ENCODE measurements around the gene ZDHHC14. TPM values are rescaled to one million over a fixed set of nuclear protein-coding genes. Genes with fewer than 3 reads are reported as not detected.

ZDHHC14 gene
- total and polyA plus RNA-seq, 2 of the 8 experiments (the other 6 are each of a cell fraction or from before 2014, with no cell fraction given), result 2.9 to 5.3 TPM

DNA sequence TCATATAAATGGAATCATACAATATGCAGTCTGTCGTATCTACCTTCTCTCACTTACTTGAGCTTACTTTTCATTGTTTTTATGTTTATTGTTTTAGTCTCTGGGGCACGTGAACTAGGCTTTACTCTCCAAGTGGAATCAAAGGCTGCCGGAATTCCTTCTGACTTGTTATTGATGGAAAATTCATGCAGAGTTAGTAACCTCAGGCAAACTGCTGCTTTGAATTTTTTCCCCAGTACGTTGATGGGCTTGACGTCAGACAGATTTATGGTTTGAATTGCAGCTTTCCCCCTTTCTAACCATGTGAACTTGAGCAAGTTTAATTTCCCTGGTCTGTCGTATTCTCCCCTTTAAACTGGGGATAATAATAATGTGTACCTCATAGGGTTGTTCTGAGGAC lies 68.6 kb downstream of the ZDHHC14 start:
- Histone ChIP-seq H2BK5ac (ENCODE audit: low read depth, low read length) (no peak overlapping the region), H3K4ac (replicated peaks; ENCODE audit: insufficient read length, low read depth, low read length) (no peak overlapping the region), H3K56ac (replicated peaks; ENCODE audit: insufficient read length, low read depth, low read length) (no peak overlapping the region), H3K23ac (ENCODE audit: insufficient read length) (no peak overlapping the region), H3K79me2 (ENCODE audit: control insufficient read depth in 1 of 2, insufficient read depth in 2 of 2, low read length in 2 of 2) (no peaks in the 10 kb centered on the region), H3K9ac (replicated peaks in 1 of 4; ENCODE audit: extremely low read depth in 1 of 4, low read depth in 3 of 4, low read length in 3 of 4) (no peak overlapping the region), H3K36me3 (ENCODE audit: control insufficient read depth in 2 of 4, insufficient read depth in 4 of 4, low read length in 3 of 4) (no peaks in the 10 kb centered on the region), H2BK20ac (ENCODE audit: low read length) (no peak overlapping the region), H3K27me3 (replicated peaks in 1 of 4; ENCODE audit: control insufficient read depth in 3 of 4, extremely low read depth in 1 of 4, insufficient read depth in 3 of 4, low read length in 3 of 4) (no peaks in the 10 kb centered on the region), H3K4me1 (replicated peaks in 1 of 4; ENCODE audit: control insufficient read depth in 3 of 4, insufficient read depth in 4 of 4, low read length in 3 of 4) (no peaks in the 10 kb centered on the region; a peak in 1 of 7 replicates), H3K18ac (ENCODE audit: extremely low read depth, low read length) (no peak overlapping the region), H3K9me3 (ENCODE audit: insufficient read depth in 2 of 2, low read depth in 1 of 2, low read length in 1 of 2) (no peaks in the 10 kb centered on the region), H4K20me1 (replicated peaks in 1 of 2; ENCODE audit: control insufficient read depth in 1 of 2, insufficient read depth in 2 of 2, low read length in 2 of 2) (no peaks in the 10 kb centered on the region), H4K5ac (ENCODE audit: insufficient read length, low read depth, low read length) (no peak overlapping the region), H2AFZ (ENCODE audit: low read length) (no peak overlapping the region), H2BK120ac (replicated peaks; ENCODE audit: low read depth, low read length) (no peak overlapping the region), H3K4me3 (ENCODE audit: extremely low read depth in 1 of 4, insufficient read depth in 2 of 4, low read depth in 3 of 4, low read length in 4 of 4) (no peak overlapping the region), H3K4me2 (ENCODE audit: insufficient read depth in 1 of 2, low read depth in 2 of 2, low read length in 2 of 2) (no peak overlapping the region), H3K14ac (ENCODE audit: insufficient read length) (no peak overlapping the region), H3K79me1 (ENCODE audit: low read depth, low read length) (no peaks in the 10 kb centered on the region), H4K8ac (ENCODE audit: extremely low read depth, insufficient read depth, low read length) (no peak overlapping the region), H2BK15ac (ENCODE audit: low read length) (no peak overlapping the region), H2AK5ac (ENCODE audit: low read depth, low read length) (no peak overlapping the region), H4K91ac (replicated peaks; ENCODE audit: insufficient read length, low read length) (no peak overlapping the region), H3K27ac (ENCODE audit: low read depth, low read length) (no peak overlapping the region), H2BK12ac (ENCODE audit: low read depth, low read length) (no peak overlapping the region), H3K23me2 (ENCODE audit: low read depth, low read length) (peaks cover 2% of the 10 kb centered on the region; the same call in 1 of the 2 replicates)
- ChIA-PET CTCF (ENCODE audit: partially characterized antibody) (interaction anchor here (1.3 kb wide), 1 partner anchor 10 kb away, joined by 3 read pairs; no protein-coding TSS in a partner anchor), POLR2A (ENCODE audit: partially characterized antibody) (no interaction called here)
- TF ChIP-seq NANOG (IDR thresholded peaks at IDR 0.05; ENCODE audit: insufficient read depth, low read depth, low read length, poor library complexity, severe bottlenecking) (no peak), SRF (IDR thresholded peaks at IDR 0.05; ENCODE audit: low read depth, low read length) (no peak), TBP (IDR thresholded peaks at IDR 0.05; ENCODE audit: low read depth, low read length) (no peak), RNF2 (IDR thresholded peaks at IDR 0.05; ENCODE audit: borderline replicate concordance, low read depth, low read length, missing control alignments, poor library complexity, severe bottlenecking) (no peak), RAD21 (IDR thresholded peaks at IDR 0.05 in 1 of 2, conservative IDR thresholded peaks at IDR 0.05 in 1 of 2; ENCODE audit: low read depth in 2 of 2, low read length in 2 of 2) (no peak)
- TF ChIP-seq, protein P1, sequence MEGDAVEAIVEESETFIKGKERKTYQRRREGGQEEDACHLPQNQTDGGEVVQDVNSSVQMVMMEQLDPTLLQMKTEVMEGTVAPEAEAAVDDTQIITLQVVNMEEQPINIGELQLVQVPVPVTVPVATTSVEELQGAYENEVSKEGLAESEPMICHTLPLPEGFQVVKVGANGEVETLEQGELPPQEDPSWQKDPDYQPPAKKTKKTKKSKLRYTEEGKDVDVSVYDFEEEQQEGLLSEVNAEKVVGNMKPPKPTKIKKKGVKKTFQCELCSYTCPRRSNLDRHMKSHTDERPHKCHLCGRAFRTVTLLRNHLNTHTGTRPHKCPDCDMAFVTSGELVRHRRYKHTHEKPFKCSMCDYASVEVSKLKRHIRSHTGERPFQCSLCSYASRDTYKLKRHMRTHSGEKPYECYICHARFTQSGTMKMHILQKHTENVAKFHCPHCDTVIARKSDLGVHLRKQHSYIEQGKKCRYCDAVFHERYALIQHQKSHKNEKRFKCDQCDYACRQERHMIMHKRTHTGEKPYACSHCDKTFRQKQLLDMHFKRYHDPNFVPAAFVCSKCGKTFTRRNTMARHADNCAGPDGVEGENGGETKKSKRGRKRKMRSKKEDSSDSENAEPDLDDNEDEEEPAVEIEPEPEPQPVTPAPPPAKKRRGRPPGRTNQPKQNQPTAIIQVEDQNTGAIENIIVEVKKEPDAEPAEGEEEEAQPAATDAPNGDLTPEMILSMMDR (IDR thresholded peaks at IDR 0.05; ENCODE audit: control extremely low read depth in 1 of 3, insufficient read depth in 1 of 3, low read depth in 1 of 3, low read length in 3 of 3), result no peak
- DNase-seq (ENCODE audit: low read depth in 1 of 2, low spot score in 2 of 2) (no peak), FAIRE-seq (no peak)
- WGBS, 2 experiments (ENCODE audit: extremely low coverage in 1 of 2, insufficient coverage in 1 of 2, insufficient read length in 1 of 2, insufficient replicate concordance in 2 of 2, low coverage in 1 of 2, low lambda C conversion rate in 2 of 2, missing lambda C conversion rate in 1 of 2), result 85% methylated on average over 6 of the region's 6 CpGs; no CpG with 5 or more reads in 1 of the 2 experiments
